ENCODE results near the gene HSD3B7. TPM values are rescaled to one million over a fixed set of nuclear protein-coding genes. Genes with fewer than 3 reads are reported as not detected.

Gene HSD3B7
- total RNA-seq (1.0 and 1.2 TPM in 2 replicates), polyA plus RNA-seq (0.65 and 0.89 TPM in 2 replicates), polyA minus RNA-seq (0.43 and 0.60 TPM in 2 replicates)
- 0.68 TPM for total RNA-seq (2013)

DNA sequence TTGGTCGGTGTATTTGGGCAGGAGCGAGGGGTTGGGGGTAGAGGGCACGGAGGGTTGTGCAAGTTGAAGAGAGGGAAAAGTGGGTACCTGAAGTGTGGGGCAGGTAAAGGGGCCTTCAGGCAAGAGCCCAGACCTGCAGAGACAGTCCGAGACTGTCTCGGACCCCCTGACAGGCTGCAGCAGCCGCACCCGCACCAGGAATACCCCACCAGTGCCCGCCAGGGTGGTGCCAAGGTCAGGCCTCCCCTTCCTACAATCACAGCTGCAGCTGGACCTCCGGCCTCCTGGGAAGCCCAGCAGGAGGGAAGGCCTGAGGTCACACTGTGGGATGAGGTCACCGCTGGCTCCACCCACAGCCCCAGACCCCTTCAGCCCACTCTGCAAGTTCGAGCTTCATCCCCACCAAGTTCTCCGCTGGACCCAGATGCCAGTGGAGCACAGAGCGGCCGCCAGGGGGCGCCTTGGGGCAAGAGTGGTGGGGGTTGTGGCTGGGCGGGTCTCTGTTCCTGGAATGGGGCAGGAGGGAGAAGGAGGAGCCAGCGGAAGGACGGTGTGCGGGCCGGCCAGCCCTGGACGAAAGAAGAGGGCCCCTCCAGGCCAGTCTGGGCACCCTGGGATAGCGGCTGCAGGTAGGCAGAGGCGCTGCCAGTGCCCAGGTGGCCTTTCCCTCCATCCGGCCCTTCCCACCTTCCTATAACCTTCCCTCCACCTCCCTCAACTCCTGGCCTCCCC lies at the start of gene HSD3B7:
Gene HSD3B7, plus strand, starts transcription at position 539 of the 732 bp plus-strand sequence. CDS start 452 bp downstream, outside the sequence.
- Mint-ChIP-seq H3K4me3 (no peak within 1 kb of the TSS), H3K4me1 (no peaks in the 10 kb centered on the region), H3K27ac (no peak within 1 kb of the TSS), H3K27me3 (no peaks in the 10 kb centered on the region), H3K9me3 (ENCODE audit: insufficient read depth) (no peaks in the 10 kb centered on the region)
- DNase-seq (peak; percentile 81), ATAC-seq (ENCODE audit: low read depth) (peak; percentile 81)
- Histone ChIP-seq H3K36me3 (replicated peaks in 1 of 2; ENCODE audit: control extremely low read depth in 1 of 2, control insufficient read depth in 1 of 2, extremely low read depth in 1 of 2, insufficient read depth in 2 of 2, low read length in 1 of 2) (peaks cover 0 to 26% of the 10 kb centered on the region in 2 experiments), H3K27me3 (replicated peaks in 1 of 4; ENCODE audit: control extremely low read depth in 1 of 4, control insufficient read depth in 3 of 4, insufficient read depth in 4 of 4, low read length in 3 of 4) (no peaks in the 10 kb centered on the region), H3K9me3 (ENCODE audit: control extremely low read depth in 1 of 3, control insufficient read depth in 2 of 3, insufficient read depth in 1 of 3, low read length in 2 of 3) (no peaks in the 10 kb centered on the region), H3K9ac (ENCODE audit: low read length) (no peak within 1 kb of the TSS), H2AFZ (ENCODE audit: insufficient read depth, low read depth, low read length, poor library complexity, severe bottlenecking) (no peak within 1 kb of the TSS), H3K4me3 (ENCODE audit: control extremely low read depth in 1 of 5, extremely low read depth in 1 of 5, insufficient read depth in 1 of 5, low read depth in 2 of 5, low read length in 4 of 5) (no peak within 1 kb of the TSS), H3K4me1 (ENCODE audit: control insufficient read depth in 2 of 2, insufficient read depth in 2 of 2, low read length in 2 of 2) (peaks cover 3 to 6% of the 10 kb centered on the region in 2 donors), H4K20me1 (ENCODE audit: control insufficient read depth, insufficient read depth, low read length, poor library complexity, severe bottlenecking) (no peaks in the 10 kb centered on the region), H3K4me2 (replicated peaks; ENCODE audit: low read depth, low read length, poor library complexity, severe bottlenecking) (peak within 1 kb of the TSS; percentile 33), H3K27ac (ENCODE audit: low read length in 2 of 2) (no peak within 1 kb of the TSS), H3K79me2 (ENCODE audit: control insufficient read depth, insufficient read depth, low read length) (no peaks in the 10 kb centered on the region)
- ChIA-PET CTCF (interaction anchor here (0.6 to 5.1 kb wide), 26 partner anchors 12 to 884 kb away, joined by 3 to 63 read pairs (median 4); partner anchors contain the start of genes KAT8, VKORC1, ZNF668 and ZNF843), POLR2A (interaction anchor here (1.7 kb wide), 1 partner anchor 158 kb away, joined by 8 read pairs; no protein-coding TSS in a partner anchor)
- intact Hi-C loops (cut with micrococcal nuclease) = loop anchor here (1.0 to 5.0 kb wide), 4 partner anchors 109 to 458 kb away; partner anchors contain the start of gene VKORC1
- 52% methylated on average over 19 of the region's 24 CpGs for WGBS (ENCODE audit: insufficient coverage)
- no peak for TF ChIP-seq EZH2 (IDR thresholded peaks at IDR 0.05; ENCODE audit: borderline replicate concordance, insufficient read depth, low read depth, low read length, poor library complexity, severe bottlenecking)
- TF ChIP-seq, protein P1, sequence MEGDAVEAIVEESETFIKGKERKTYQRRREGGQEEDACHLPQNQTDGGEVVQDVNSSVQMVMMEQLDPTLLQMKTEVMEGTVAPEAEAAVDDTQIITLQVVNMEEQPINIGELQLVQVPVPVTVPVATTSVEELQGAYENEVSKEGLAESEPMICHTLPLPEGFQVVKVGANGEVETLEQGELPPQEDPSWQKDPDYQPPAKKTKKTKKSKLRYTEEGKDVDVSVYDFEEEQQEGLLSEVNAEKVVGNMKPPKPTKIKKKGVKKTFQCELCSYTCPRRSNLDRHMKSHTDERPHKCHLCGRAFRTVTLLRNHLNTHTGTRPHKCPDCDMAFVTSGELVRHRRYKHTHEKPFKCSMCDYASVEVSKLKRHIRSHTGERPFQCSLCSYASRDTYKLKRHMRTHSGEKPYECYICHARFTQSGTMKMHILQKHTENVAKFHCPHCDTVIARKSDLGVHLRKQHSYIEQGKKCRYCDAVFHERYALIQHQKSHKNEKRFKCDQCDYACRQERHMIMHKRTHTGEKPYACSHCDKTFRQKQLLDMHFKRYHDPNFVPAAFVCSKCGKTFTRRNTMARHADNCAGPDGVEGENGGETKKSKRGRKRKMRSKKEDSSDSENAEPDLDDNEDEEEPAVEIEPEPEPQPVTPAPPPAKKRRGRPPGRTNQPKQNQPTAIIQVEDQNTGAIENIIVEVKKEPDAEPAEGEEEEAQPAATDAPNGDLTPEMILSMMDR (IDR thresholded peaks at IDR 0.05) = peak; percentile 90

GRCh38 chr16:30937692-30938091 lies 47.3 kb upstream of the HSD3B7 start:
- ChIA-PET CTCF (interaction anchor here (2.0 kb wide), 1 partner anchor 17 kb away, joined by 9 read pairs; no protein-coding TSS in a partner anchor), POLR2A (no interaction called here)
- Histone ChIP-seq H3K9me3 (ENCODE audit: control extremely low read depth in 1 of 3, control insufficient read depth in 2 of 3, insufficient read depth in 1 of 3, low read length in 2 of 3) (no peaks in the 10 kb centered on the region), H4K20me1 (ENCODE audit: control insufficient read depth, insufficient read depth, low read length, poor library complexity, severe bottlenecking) (no peaks in the 10 kb centered on the region), H3K36me3 (replicated peaks in 1 of 2; ENCODE audit: control extremely low read depth in 1 of 2, control insufficient read depth in 1 of 2, extremely low read depth in 1 of 2, insufficient read depth in 2 of 2, low read length in 1 of 2) (peaks cover 0 to 3% of the 10 kb centered on the region in 2 experiments), H2AFZ (ENCODE audit: insufficient read depth, low read depth, low read length, poor library complexity, severe bottlenecking) (no peak overlapping the region), H3K27ac (ENCODE audit: low read length in 2 of 2) (no peak overlapping the region), H3K9ac (ENCODE audit: low read length) (no peak overlapping the region), H3K79me2 (ENCODE audit: control insufficient read depth, insufficient read depth, low read length) (no peaks in the 10 kb centered on the region), H3K4me3 (ENCODE audit: control extremely low read depth in 1 of 5, extremely low read depth in 1 of 5, insufficient read depth in 1 of 5, low read depth in 2 of 5, low read length in 4 of 5) (no peak overlapping the region), H3K4me2 (replicated peaks; ENCODE audit: low read depth, low read length, poor library complexity, severe bottlenecking) (no peak overlapping the region), H3K4me1 (ENCODE audit: control insufficient read depth in 2 of 2, insufficient read depth in 2 of 2, low read length in 2 of 2) (peaks cover 11 to 19% of the 10 kb centered on the region in 2 donors), H3K27me3 (replicated peaks in 1 of 4; ENCODE audit: control extremely low read depth in 1 of 4, control insufficient read depth in 3 of 4, insufficient read depth in 4 of 4, low read length in 3 of 4) (no peaks in the 10 kb centered on the region)
- WGBS (ENCODE audit: insufficient coverage) = 4% methylated on average over 5 of the region's 5 CpGs
- peak overlapping the region; percentile 3 for H3K27ac Mint-ChIP-seq
- ATAC-seq (ENCODE audit: low read depth) = no peak
- H3K4me1 Mint-ChIP-seq = peaks cover 16% of the 10 kb centered on the region
- no peak for DNase-seq
- no peak overlapping the region for H3K4me3 Mint-ChIP-seq
- H3K9me3 Mint-ChIP-seq (ENCODE audit: insufficient read depth) = no peaks in the 10 kb centered on the region
- TF ChIP-seq, protein P1 (IDR thresholded peaks at IDR 0.05) = no peak
- no peak for TF ChIP-seq EZH2 (IDR thresholded peaks at IDR 0.05; ENCODE audit: borderline replicate concordance, insufficient read depth, low read depth, low read length, poor library complexity, severe bottlenecking)
- H3K27me3 Mint-ChIP-seq = no peaks in the 10 kb centered on the region
- intact Hi-C loops (cut with micrococcal nuclease) = no loop called here
